Left lung (tissue), 10 donors: ENCODE data around the gene NDUFS5. TPM values are rescaled to one million over a fixed set of nuclear protein-coding genes. Genes with fewer than 3 reads are reported as not detected.
"Not testable (repeated sequence)": the region's sequence is repeated elsewhere in the genome, so short reads cannot be mapped to it uniquely, and the experiment has no call there.

Experiments
- ATAC-seq: fragments of 200-7000 bp; cut with Tn5 transposase; one replicate; pipeline ENCODE4 v1.9.1; 2020; ENCODE audit warnings: moderate library complexity
- DNase-seq, 4 donors: peaks; one replicate each; pipeline ENCODE4 v3.0.0-alpha.2; 2013 to 2020
- H3K27ac ChIP-seq, 2 donors: fragments of 200-600 bp; sonication (generic) in 1 of 2; one replicate each; pipeline versions ENCODE4 v1.5.0 to v1.8.0; 2020 to 2021
- H3K27me3 ChIP-seq, 2 donors: fragments of 200-600 bp; sonication (generic) in 1 of 2; one replicate each; pipeline versions ENCODE4 v1.5.0 to v1.8.0; 2020 to 2021
- H3K36me3 ChIP-seq, 2 donors: fragments of 200-600 bp; sonication (generic) in 1 of 2; one replicate each; pipeline versions ENCODE4 v1.5.0 to v1.8.0; 2020 to 2021
- H3K4me1 ChIP-seq, 2 donors: fragments of 200-600 bp; one replicate each; pipeline ENCODE4 v1.8.0; 2021
- H3K4me3 ChIP-seq, 2 donors: fragments of 200-600 bp; sonication (generic) in 1 of 2; one replicate each; pipeline versions ENCODE4 v1.5.0 to v1.8.0; 2020 to 2021; ENCODE audit warnings: mild to moderate bottlenecking in 1 of 2
- H3K9me3 ChIP-seq, 2 donors: fragments of 200-600 bp; sonication (generic) in 1 of 2; one replicate each; pipeline versions ENCODE4 v1.5.0 to v1.8.0; 2020 to 2021
- intact Hi-C, 2 donors: fragments of 100-400 bp; cut with DNase I; formaldehyde crosslinking; loops; one replicate each; pipeline versions ENCODE4 v1.11.2 to v1.14.2; 2022
- polyA plus RNA-seq, 6 donors: library from polyadenylated mRNA; unstranded; fragments of 120-200 nt; gene quantifications; one replicate each; pipeline ENCODE4 v1.2.1, GENCODE V29; 2013; ENCODE audit not compliant: insufficient read length in 6 of 6
- total RNA-seq, 2 donors: library from RNA; stranded (reverse); fragmentation: NEBNext Ultra II Directional; extraction: Animal tissue kit (Norgen Biotek cat#: 25700); gene quantifications; one replicate each; pipeline ENCODE4 v1.2.1, GENCODE V29; 2021
- TF ChIP-seq, protein P1 (sequence below), 2 donors: fragments of 200-600 bp; sonication (generic) in 1 of 2; IDR thresholded peaks; one replicate each; pipeline versions ENCODE4 v1.5.0 to v1.8.0; 2021; ENCODE audit warnings: antibody characterized with exemption in 2 of 2
- donor health status: DM: no; HTN: yes; CAD: no.
- donor health status: DM: no; HTN: no; CAD: no.

The NDUFS5 gene
- total and polyA plus RNA-seq, 8 donors, result 104 to 292 (median 226) TPM

DNA sequence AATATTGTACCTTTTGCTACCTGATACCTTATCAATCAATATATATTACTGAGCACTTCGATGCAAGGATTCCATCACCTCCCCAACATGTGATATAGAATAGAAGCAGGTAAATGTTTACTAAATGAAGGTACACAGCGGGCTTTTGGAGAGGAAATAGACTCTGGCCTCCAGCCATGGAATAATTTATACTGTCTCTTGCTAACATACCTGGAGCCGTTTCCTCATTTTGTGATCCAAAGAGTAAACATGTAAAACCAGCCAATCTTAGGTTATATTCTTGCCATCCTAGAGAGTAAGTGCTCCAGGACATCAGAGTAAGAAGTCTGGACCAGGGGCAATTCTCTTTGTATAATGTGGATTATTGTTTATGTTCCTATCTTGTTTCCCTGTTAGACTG is 39.4 kb downstream of the NDUFS5 start:
- Histone ChIP-seq H3K9me3 (no peaks in the 10 kb centered on the region), H3K27me3 (no peaks in the 10 kb centered on the region), H3K27ac (no peak overlapping the region), H3K36me3 (no peaks in the 10 kb centered on the region), H3K4me3 (no peak overlapping the region), H3K4me1 (no peaks in the 10 kb centered on the region)
- intact Hi-C loops, result no loop called here
- DNase-seq (no peak), ATAC-seq (no peak)
- TF ChIP-seq, protein P1, sequence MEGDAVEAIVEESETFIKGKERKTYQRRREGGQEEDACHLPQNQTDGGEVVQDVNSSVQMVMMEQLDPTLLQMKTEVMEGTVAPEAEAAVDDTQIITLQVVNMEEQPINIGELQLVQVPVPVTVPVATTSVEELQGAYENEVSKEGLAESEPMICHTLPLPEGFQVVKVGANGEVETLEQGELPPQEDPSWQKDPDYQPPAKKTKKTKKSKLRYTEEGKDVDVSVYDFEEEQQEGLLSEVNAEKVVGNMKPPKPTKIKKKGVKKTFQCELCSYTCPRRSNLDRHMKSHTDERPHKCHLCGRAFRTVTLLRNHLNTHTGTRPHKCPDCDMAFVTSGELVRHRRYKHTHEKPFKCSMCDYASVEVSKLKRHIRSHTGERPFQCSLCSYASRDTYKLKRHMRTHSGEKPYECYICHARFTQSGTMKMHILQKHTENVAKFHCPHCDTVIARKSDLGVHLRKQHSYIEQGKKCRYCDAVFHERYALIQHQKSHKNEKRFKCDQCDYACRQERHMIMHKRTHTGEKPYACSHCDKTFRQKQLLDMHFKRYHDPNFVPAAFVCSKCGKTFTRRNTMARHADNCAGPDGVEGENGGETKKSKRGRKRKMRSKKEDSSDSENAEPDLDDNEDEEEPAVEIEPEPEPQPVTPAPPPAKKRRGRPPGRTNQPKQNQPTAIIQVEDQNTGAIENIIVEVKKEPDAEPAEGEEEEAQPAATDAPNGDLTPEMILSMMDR (IDR thresholded peaks at IDR 0.05), result no peak

DNA sequence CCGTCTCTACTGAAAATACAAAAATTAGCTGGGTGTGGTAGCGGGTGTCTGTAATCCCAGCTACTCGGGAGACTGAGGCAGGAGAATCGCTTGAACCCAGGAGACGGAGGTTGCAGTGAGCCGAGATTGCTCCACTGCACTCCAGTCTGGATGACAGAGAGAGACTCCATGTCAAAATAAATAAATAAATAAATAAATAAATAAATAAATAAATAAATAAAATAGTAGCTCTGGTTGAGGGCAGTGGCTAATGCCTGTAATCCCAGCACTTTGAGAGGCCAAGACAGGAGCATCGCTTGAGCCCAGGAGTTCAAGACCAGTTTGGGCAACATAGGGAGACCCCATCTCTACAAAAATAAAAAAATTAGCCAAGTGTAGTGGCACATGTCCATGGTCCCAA is 42.1 kb downstream of the NDUFS5 start:
- H3K27me3 ChIP-seq, H3K4me3 ChIP-seq, DNase-seq, H3K36me3 ChIP-seq, ATAC-seq, H3K27ac ChIP-seq, H3K4me1 ChIP-seq, H3K9me3 ChIP-seq, intact Hi-C loops: not testable (repeated sequence)

DNA sequence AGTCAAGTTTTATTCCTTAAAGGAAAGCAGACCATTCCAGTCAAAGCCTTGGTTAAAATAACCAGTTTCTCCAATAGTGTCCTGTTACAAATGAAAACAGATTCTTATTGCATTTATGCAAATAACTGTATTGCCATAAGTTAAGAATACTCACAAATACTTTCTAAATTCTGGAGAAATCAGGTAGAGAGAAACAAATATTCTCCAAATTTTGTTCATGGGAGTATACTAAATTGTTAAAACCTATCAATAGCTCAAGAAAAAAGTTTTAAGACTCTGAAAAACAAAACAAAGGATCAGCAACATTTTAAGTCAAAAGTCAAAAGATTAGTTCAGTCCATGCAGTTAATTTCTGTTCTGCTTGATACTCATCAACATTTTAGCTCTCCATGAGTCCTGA is 45.4 kb downstream of the NDUFS5 start:
- H3K4me1 ChIP-seq, DNase-seq, H3K36me3 ChIP-seq, intact Hi-C loops, H3K9me3 ChIP-seq, H3K27me3 ChIP-seq, H3K27ac ChIP-seq, H3K4me3 ChIP-seq, ATAC-seq: not testable (repeated sequence)

DNA sequence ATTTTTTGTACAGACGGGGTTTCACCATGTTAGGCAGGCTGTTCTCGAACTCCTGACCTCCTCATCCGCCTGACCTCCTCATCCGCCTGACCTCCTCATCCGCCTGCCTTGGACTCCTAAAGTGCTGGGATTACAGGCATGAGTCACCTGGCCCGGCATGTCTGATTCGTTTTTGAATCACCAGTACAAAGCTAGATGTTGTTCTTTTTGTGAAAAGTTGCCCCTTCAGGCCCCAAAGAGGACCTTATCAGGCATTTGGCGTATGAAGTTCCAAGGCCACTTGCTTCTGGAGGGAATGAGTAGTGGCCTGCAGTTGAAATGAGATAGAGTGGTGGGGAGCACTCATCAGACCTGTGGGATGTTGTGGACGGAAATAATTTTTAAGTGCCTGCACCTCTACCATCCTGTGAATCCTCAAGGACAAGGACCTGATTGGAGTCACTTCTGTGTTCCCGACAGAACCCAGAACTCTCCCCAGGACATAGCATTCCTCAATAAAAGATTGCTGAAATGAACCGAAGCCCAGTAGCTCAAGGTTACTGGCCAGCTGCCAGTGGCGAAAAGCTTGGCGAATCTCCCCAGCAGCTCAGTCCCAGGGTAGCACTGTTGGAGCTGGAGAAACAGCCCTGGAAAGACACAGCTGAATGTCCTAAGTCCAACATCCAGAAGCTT is 50.1 kb downstream of the NDUFS5 start:
- H3K4me1 ChIP-seq, result no peaks in the 10 kb centered on the region
- H3K27ac ChIP-seq, result no peak overlapping the region
- no peak overlapping the region for H3K4me3 ChIP-seq
- intact Hi-C loops, result no loop called here
- ATAC-seq (peak; percentile 32), DNase-seq (peak in 2 of 4 donors; percentile 42 to 67)
- TF ChIP-seq, protein P1 (IDR thresholded peaks at IDR 0.05), result no peak
- H3K27me3 ChIP-seq, result peaks cover 0 to 24% of the 10 kb centered on the region in 2 donors
- peaks cover 0 to 7% of the 10 kb centered on the region in 2 donors for H3K9me3 ChIP-seq
- H3K36me3 ChIP-seq, result no peaks in the 10 kb centered on the region

DNA sequence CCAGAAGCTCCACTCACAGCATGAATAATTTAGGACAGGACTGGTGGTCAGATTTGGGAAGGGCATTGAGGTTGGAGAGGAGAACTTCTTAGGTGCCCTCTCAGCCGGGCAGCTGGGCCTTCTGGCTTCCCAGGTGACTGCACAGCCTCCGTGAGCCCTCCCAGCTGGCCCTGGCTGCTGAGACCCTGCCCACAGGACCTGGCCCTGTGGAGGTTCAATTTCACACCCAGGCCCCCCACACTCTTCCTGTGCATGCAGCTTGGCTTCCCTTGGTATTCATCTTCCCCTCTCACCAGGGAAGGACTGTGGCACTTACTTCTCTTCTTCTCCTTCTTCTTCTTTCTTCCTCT is 50.6 kb downstream of the NDUFS5 start:
- no peak for ATAC-seq
- no peak overlapping the region for H3K4me3 ChIP-seq
- H3K9me3 ChIP-seq, result peaks cover 0 to 5% of the 10 kb centered on the region in 2 donors
- peaks cover under 1 to 29% of the 10 kb centered on the region in 2 donors for H3K27me3 ChIP-seq
- no peaks in the 10 kb centered on the region for H3K36me3 ChIP-seq
- peaks cover 0 to 5% of the 10 kb centered on the region in 2 donors for H3K4me1 ChIP-seq
- DNase-seq, result no peak
- no peak overlapping the region for H3K27ac ChIP-seq
- TF ChIP-seq, protein P1 (IDR thresholded peaks at IDR 0.05), result no peak
- intact Hi-C loops, result no loop called here

- intact Hi-C loops, result loop anchor here in 1 of 2 donors (10.0 kb wide), 1 partner anchor 206 kb away; the partner anchor contains the start of gene MYCBP
Observed at GRCh38 chr1:39080269-39080826, 54.2 kb downstream of the NDUFS5 start.

More at GRCh38 chr1:39080269-39080826, 54.2 kb downstream of the NDUFS5 start:
- H3K4me1 ChIP-seq, result peaks cover 0 to 10% of the 10 kb centered on the region in 2 donors
- TF ChIP-seq, protein P1 (IDR thresholded peaks at IDR 0.05), result no peak
- no peaks in the 10 kb centered on the region for H3K36me3 ChIP-seq
- no peaks in the 10 kb centered on the region for H3K9me3 ChIP-seq
- DNase-seq, result no peak
- H3K4me3 ChIP-seq, result peak overlapping the region in 1 of 2 donors; percentile 36
- no peak overlapping the region for H3K27ac ChIP-seq
- ATAC-seq, result no peak
- H3K27me3 ChIP-seq, result peaks cover 11 to 56% of the 10 kb centered on the region in 2 donors
